Measurements from ENCODE around the gene FGFR2. TPM values are rescaled to one million over a fixed set of nuclear protein-coding genes. Genes with fewer than 3 reads are reported as not detected.

FGFR2 gene
- total RNA-seq, 1 donor from 2014 or later = 4.5 TPM

DNA sequence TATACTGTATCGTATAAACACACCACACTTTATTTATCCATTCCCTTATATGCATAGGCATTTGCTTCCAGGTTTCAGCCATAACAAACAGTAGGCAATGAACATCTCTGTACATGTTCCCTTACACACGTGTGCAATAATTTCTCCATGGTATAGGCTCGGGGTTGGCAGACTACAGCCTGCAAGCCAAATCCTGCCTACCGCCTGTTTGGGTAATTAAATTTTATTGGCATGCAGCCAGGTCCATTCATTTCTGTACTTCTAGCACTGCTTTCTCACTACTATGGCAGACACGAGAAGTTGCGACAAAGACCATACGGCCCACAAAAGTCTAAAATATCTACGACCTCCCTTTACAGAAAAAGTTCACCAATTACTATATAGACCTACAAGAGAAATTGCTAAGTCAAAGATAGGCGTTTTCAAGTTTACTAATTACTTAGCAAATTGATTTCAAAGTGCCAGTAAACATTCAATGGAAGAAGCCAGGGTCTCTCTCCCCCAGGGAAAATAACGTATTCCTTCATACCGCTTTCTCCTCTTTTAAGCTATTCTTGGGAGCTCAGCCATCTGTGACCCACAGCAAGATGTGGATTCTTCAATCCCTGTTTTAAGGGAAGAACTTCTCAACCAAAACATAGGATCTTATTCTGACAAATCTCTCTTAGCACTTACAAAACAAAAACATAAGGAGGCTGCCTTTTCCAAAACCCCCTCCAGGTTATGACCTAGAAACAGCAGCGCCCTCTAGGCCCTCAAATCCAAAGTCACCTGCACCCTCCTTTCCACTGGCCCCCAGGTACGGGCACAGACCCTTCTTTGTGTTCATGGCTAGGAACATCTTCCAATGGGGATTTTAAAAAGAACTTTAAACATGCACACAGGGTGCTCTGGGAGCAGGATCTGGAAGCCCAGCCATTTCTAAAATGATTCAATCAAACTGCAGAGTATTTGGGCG lies 100.5 kb downstream of the FGFR2 start:
- H3K27me3 ChIP-seq (ENCODE audit: control insufficient read depth, insufficient read depth, low read length) = no peaks in the 10 kb centered on the region

DNA sequence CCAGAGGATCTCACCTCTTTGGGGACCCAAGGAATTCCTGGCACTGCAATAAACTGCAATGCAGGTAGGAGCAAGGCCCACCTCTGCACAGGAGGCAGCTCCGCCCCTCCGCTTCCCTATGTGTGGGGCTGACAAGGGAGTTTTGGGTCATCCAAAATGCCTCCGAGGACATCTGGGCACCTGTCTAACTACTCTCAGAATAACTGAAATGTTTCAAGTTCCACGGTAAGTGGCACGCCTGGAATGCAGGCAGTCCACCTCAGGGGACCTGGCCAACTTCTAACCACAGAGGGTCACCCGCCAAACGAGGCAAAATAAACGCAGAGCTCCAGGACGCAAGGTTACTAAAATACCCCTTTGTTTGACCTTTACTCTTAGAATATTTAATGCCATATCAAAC lies 102.5 kb downstream of the FGFR2 start:
- H3K4me3 ChIP-seq (ENCODE audit: low read depth, low read length) = no peak overlapping the region
- DNase-seq (ENCODE audit: low read depth) = no peak
- no peaks in the 10 kb centered on the region for H3K36me3 ChIP-seq (ENCODE audit: control insufficient read depth, insufficient read depth, low read length)
- H3K27me3 ChIP-seq (ENCODE audit: control insufficient read depth, insufficient read depth, low read length) = no peaks in the 10 kb centered on the region
- TF ChIP-seq, protein P1, sequence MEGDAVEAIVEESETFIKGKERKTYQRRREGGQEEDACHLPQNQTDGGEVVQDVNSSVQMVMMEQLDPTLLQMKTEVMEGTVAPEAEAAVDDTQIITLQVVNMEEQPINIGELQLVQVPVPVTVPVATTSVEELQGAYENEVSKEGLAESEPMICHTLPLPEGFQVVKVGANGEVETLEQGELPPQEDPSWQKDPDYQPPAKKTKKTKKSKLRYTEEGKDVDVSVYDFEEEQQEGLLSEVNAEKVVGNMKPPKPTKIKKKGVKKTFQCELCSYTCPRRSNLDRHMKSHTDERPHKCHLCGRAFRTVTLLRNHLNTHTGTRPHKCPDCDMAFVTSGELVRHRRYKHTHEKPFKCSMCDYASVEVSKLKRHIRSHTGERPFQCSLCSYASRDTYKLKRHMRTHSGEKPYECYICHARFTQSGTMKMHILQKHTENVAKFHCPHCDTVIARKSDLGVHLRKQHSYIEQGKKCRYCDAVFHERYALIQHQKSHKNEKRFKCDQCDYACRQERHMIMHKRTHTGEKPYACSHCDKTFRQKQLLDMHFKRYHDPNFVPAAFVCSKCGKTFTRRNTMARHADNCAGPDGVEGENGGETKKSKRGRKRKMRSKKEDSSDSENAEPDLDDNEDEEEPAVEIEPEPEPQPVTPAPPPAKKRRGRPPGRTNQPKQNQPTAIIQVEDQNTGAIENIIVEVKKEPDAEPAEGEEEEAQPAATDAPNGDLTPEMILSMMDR (IDR thresholded peaks at IDR 0.05; ENCODE audit: insufficient read depth, low read length, poor library complexity, severe bottlenecking) = no peak

More for the DNA sequence above, 100.5 kb downstream of the FGFR2 start:
- no peaks in the 10 kb centered on the region for H3K36me3 ChIP-seq (ENCODE audit: control insufficient read depth, insufficient read depth, low read length)
- no peak for DNase-seq (ENCODE audit: low read depth)
- H3K4me3 ChIP-seq (ENCODE audit: low read depth, low read length) = no peak overlapping the region
- TF ChIP-seq, protein P1 (IDR thresholded peaks at IDR 0.05; ENCODE audit: insufficient read depth, low read length, poor library complexity, severe bottlenecking) = no peak

DNA sequence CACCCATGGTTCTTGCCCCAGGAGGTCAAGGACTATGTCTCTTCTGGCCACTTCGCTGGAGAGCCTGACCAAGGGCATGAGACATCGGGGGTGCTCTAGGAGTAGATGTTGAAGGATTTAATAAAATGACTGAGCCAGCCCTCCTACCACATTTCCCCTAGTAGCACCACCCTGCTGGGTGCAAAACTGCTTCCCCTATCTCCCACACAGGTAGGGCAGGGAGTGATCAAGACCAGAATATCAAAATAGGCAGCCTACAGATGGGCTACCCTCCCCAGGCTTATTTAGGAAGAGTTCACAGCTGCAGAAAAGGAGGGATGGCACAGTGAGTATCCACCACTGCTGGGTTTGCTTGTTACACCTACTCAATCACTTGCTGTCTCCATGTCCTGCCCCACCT lies 103.9 kb downstream of the FGFR2 start:
- TF ChIP-seq, protein P1 (IDR thresholded peaks at IDR 0.05; ENCODE audit: insufficient read depth, low read length, poor library complexity, severe bottlenecking) = no peak

DNA sequence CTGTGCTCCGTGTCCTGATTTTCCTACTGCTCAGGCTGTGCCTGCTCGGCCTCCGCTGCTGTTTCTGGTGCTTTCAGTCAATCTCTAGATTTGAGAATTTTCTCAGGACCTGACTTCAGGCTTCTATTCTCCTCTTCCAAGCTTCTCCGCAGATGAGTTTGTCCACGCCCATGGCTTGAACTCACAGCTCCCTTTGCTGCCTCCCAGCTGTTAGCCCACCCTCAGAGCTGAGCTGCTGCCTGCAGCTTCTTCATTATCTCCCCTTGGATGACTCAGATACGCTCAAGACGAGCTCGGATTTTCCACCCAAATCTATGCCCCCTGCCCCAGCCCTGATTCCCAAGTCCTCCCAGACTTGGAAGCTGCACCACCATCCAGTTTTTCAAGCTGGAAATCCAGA lies 104.7 kb downstream of the FGFR2 start:
- DNase-seq (ENCODE audit: low read depth) = no peak
- H3K36me3 ChIP-seq (ENCODE audit: control insufficient read depth, insufficient read depth, low read length) = no peaks in the 10 kb centered on the region
- no peaks in the 10 kb centered on the region for H3K27me3 ChIP-seq (ENCODE audit: control insufficient read depth, insufficient read depth, low read length)
- TF ChIP-seq, protein P1 (IDR thresholded peaks at IDR 0.05; ENCODE audit: insufficient read depth, low read length, poor library complexity, severe bottlenecking) = no peak
- no peak overlapping the region for H3K4me3 ChIP-seq (ENCODE audit: low read depth, low read length)

More for the DNA sequence above, 103.9 kb downstream of the FGFR2 start:
- H3K27me3 ChIP-seq (ENCODE audit: control insufficient read depth, insufficient read depth, low read length) = no peaks in the 10 kb centered on the region
- H3K4me3 ChIP-seq (ENCODE audit: low read depth, low read length) = no peak overlapping the region
- DNase-seq (ENCODE audit: low read depth) = no peak
- no peaks in the 10 kb centered on the region for H3K36me3 ChIP-seq (ENCODE audit: control insufficient read depth, insufficient read depth, low read length)

DNA sequence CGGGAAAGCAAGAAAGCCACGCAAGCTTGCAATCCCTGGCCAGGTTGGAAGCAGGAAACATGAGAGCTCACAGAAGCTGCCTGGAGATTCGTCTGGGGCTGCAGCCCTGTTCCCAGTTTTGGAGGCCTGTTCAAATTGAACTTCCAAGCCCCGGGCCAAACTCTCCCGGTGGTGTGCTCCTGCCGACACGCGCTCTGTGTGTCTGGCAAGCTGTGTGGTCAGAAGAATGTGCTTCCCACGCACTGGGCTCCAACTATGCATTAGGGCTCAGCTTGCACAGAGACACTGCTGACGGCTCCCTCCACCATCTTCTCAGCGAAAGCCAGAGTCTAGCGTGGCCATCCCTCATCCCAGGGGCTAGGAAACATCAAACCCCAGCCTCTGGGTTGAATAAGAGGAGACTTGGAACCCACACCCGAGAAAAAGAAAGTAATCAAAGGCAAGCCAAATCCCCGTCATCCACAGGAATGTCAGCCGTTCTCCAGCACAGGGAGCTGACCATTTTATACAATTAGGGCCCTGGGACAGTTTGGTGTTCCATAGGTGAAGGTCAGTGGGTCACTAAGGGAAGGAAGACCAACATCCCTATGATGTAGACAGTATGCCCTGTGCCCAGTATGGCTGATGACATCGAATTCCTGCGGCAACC lies 107.2 kb downstream of the FGFR2 start:
- H3K27me3 ChIP-seq (ENCODE audit: control insufficient read depth, insufficient read depth, low read length) = no peaks in the 10 kb centered on the region
- TF ChIP-seq, protein P1 (IDR thresholded peaks at IDR 0.05; ENCODE audit: insufficient read depth, low read length, poor library complexity, severe bottlenecking) = no peak
- DNase-seq (ENCODE audit: low read depth) = no peak
- no peak overlapping the region for H3K4me3 ChIP-seq (ENCODE audit: low read depth, low read length)
- no peaks in the 10 kb centered on the region for H3K36me3 ChIP-seq (ENCODE audit: control insufficient read depth, insufficient read depth, low read length)

Data from kidney epithelial cell (primary cell).